Fibroblast of skin of back (primary cell): ENCODE data around the gene ZNF385B.

ENCODE experiments used
- DNase-seq: peaks from one replicate; pipeline ENCODE4 v3.0.0-alpha.2; 2013

ZNF385B gene

DNA sequence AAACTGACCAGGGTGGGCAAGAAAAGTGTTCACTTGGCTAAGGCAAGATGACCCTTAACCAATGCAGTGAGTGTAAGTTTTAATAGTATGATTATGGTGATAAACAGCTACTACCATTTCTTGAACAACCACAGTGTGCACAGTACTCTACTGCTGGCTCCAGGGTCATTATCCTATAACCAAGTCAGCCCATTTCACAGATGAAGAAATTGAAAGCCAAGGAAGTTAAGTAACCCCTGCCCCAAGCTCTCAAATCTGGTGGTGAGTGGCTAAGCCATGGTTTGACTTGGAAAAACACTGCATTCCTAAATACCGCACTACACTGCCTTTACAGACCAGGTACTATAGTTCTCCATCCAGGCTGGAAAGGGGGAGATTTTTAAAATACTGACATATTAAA, 5.7 kb downstream of the ZNF385B start:
- DNase-seq, result no peak

DNA sequence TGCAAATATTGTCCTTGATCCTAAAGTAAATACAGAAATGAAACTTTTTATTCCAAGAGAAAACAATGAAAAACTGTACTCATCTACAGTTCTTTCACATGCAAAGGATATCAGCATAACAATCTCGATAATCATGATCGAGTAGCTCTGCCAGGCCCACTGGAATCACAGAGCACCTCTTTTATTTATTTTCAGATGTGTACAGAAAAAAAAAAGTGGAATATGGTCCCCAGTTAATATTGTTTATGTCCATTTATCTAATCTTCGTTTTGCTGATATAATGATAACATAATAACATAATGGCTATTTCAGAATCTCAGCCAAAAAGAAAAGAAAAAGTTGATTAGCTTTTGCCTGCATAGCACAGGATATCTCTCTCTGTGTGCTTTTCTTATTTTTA, 6.5 kb downstream of the ZNF385B start:
- DNase-seq, result no peak

DNA sequence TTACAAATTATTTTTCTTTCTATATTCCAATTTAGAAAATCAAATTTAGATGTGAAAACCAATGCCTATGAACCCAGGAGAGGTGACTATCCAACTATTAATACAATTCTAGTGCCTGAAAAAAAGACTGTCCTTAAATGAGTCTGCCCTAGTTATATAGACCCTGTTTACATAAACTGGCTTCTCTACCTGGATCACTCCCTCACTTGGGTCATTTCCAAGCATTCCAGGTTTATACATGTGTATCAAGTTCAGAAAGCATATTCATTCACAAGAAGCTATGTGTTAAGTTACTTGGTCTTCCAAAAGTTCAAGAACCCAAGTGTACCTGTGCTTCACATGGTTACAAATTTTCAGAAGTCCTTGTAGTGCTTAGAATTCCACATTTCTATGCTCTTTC, 8.3 kb downstream of the ZNF385B start:
- DNase-seq, result no peak

DNA sequence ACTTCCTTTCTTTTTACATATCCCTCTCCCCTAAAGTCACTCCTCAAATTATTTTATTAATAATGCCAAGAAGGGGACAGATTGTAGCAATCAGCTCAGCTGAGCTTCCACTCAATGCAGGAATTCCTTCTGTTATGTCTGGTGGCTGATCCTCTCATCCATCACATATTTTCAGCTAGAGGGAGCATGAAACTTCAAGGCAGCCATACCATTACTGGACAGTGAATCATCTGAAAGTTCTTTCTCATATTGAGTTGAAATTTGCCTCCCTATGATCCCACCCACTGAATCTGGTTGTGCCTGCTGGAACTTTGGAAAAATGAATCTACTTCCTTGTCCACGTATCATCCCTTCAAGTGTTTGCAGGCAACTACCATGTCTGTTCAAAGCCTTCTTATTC, 11.2 kb downstream of the ZNF385B start:
- peak; percentile 68 for DNase-seq

DNA sequence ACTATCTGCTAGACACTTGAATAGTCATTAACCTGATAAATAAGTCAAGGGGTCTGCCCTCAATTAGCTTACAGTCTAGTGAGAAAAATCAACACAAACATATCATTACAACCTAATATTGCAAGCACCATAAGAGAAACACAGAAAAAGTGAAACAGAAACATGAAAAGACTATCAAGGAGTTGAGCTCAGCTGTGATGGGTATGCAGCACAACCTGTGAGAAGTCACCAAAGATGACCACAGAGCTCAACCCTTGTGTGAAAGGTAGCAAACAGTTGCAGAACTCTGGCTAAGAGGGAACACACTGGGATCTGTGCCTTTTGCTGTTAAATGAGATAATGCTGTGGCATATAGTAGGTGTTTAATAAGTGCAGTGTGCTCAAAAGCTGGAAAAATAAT, 11.7 kb downstream of the ZNF385B start:
- DNase-seq, result no peak

DNA sequence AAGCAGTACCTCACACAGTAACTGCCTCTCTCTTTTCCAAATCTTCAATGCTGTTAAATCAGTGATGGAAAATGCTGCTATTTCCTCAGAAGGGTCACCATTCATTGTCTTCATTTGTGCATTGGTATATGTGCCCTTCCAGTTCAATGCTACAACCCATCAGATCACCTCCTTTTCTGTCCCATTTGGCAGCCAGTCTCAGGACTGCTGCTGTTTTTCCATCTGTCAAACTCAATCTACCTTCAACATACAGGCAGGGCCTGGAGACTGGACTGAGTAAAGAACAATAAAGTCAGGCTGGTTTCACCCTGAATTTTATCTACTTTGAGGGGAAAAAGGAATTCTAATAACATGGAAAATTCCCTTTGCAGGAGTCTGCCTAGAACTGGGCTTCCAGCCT, 17.9 kb downstream of the ZNF385B start:
- DNase-seq, result no peak

DNA sequence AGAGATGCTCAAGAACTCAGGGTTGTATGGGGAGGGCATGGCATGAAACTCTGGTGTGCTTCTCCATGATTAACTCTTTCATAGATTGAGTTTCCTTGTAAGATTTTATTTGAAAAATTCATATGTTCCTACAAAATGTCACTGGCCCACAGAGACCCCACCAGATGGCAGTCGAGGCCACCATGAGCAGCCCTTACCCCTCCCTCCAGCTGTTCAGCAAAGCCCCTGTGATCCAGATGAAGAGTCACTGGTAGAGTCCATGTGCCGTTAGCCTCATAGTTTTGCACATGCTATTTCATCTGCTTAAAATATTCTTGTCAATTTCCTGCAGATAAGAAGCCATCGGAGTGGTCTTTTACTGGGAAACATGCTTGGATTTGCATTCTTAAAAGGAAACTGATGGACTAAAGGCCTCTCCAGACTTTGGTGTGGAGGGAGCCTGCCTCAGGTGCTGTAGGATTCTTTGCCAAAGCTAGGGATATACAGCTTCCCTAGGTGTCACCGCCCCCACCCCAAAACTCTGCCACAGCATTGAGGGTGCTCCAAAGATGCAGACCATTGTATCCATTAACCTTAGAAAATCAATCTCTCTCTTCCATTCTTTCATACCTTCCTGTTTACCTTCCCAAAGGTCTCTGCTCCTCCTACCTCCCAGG, 18.8 kb downstream of the ZNF385B start:
- peak; percentile 35 for DNase-seq

DNA sequence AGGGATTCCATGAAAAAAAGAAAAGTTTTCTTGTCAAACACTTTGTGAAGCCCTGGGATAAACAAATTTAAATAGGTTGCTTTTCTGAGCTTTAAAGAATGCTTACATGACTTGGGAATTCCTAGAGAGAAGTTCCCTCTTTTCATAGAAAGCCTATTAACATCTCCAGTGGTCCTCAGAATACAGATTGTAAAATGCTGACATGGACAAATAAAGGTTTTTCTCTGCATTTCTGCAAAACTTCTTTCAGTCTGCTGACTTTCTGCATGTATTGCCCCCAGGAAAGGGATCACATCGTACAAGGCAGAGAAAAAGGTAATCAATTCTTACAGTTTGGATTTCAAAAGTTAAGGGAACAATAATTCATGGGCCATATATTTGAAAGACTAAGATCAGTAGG, 20.6 kb downstream of the ZNF385B start:
- DNase-seq, result no peak

DNA sequence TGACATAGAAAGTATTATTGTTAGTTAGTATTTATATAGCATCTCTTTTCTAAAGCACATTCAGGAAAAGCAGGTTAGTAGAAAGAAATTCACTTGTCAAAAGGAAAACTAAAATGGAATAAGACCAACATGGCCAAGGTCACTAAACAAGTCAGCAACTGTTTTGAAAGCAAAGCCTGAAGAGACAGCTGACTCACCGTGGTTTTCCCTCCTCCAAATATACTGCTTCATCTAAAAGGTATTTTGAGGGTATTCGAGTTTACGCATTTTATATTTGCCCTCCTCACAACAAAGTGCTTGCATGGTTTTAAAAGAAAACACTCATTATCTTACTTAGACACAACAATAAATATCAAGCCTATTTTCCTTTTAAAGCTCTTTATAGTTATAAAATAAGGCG, 24.0 kb downstream of the ZNF385B start:
- peak; percentile 54 for DNase-seq

DNA sequence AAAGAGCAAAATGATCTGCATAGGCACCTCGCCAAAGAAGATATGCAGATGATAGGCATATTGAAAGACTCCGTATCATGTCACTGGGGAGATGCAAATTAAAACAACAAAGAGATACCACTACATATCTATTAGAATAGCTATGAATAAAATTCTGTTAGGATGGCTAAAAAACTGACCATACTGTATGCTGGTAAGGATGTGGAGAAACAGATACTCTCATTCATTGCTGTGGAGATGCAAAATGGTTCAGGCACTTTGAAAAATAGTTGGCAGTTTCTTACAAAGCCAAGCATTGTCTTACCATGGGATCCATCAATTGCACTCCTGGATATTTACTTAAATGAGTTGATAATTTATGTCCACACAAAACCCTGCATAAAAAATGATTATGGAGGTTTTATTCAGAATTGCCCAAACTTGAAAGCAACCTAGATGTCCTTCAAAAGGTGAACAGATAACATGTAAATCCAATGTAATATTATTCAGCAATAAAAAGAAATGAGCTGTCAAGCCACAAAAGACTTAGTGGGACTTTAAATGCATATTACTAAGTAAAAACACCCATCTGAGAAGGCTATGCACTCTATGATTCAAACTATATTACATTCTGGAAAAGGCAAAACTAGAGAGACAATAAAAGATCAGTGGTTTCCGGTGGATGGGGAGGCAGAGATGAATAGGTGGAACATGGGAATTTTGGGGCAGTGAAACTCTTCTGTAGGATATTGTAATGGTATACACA, 31.2 kb downstream of the ZNF385B start:
- no peak for DNase-seq

DNA sequence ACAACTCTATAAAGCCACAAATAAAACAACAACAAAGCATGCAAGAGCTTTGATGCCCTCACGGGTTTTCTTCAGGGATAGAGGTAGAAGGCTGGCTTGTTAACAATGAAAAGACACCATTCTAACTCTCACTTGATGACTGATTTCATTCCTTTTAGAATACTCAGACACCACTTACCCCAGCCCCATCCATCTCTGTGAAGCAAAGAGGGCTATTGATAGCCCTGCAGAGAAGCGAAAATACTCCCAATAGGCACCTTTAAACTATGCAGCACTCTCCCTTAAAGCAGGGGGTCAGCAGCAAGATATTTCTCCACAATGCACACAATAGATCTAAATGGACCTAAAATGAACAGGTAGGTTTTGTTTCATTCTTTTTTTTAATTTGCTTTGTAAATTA, 35.1 kb downstream of the ZNF385B start:
- no peak for DNase-seq

DNA sequence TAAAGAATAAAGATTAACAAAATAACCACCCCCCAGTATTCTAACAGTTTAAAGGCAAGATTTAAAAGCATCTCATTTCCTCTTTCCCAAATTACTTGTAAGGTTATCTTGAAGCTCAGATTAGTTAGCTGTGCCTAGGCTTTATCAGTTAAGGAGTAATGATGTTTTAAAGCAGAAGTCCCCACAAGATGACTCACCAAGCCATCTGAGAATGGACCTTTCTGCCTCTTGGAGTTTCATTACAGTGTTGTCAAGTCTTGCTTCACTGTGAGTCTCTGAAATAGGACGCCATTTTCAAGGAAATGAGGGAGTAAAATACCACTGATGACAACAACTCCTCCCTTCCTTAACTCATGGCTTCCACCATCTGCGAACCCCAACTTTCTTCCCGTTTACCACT, 35.9 kb downstream of the ZNF385B start:
- DNase-seq, result no peak

DNA sequence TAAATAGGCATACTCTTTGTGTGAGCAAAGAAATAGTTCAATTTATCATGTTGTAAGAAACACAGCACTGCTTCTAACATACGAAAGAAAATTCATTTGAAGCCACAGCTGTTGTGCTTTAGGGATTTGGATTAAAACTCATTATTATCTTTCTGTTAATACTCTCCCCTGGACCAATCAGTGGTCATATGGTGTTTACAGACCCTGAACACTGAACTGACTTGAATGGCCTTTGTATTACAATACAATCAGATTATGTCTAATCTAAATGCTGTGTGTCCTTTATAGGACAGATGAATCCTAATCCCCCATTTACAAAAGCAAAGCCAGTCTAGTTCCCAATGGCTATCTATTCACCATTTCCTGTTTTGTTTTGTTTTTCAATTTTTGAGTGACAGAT, 36.5 kb downstream of the ZNF385B start:
- no peak for DNase-seq

DNA sequence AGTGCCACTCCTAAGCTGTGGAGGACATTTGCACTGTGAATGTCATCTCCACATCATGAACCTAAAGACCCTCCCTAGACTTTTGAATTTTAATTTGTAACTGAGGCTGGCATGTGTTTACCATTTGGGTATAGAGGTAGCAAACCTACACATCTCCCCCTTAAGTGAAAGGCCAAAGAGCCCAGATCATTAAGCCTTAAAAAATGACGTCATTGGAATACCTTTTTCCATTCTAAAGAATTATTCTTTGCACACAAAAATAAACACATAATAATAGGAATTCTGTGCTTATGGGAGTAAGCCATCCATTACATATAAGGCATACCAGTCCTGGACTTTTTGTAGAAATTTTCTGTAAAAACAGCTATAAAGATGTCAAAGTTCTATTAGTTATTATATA, 38.9 kb downstream of the ZNF385B start:
- DNase-seq, result no peak

DNA sequence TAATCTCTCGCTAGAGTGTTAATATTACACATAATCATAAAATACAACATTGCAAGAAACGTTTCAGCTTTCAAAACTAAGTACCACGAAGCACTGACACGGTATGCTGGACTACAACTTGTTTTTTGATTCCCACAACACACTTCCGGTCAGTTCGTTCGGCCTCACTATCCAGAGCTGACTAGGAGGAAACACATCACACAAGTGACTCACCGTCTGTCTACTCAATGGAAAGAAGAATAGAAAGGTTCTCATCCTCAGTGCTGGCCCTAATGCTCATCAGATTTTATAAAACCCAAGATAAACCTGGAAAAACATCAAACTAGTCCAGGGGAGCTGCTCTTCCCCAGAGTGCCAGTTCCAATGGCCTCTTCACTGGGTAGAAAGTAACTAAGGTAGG, 42.9 kb downstream of the ZNF385B start:
- DNase-seq, result peak; percentile 2

DNA sequence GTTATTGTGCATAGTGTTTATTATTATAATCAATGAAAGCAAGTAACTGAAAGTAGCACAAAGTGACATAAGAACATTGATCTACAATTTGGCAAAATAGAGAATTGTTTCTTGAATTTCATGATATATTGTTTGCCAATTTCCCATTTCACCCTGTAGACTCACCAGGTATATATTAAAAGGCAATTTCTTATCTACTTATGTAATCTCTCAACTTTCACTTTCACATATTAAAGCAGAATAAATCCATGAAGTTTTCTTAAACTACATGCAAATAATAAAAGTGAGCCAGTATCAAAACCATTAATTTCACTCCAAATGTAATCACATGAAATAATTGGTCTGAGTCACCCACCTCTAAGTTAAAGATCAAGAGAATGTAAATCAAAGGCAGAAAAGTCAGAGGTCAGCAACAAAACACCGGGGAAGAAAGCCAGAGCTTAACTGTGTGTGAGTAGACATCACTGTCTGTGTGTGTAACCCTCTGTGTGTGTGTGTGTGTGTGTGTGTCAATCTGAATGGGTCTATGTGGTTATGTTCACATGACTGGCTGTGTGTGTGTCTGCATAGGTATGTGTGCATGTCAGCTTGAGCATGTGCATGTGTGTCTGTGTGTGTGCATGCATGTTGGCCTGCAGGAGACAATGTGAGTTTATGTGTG, 44.1 kb downstream of the ZNF385B start:
- DNase-seq, result no peak

DNA sequence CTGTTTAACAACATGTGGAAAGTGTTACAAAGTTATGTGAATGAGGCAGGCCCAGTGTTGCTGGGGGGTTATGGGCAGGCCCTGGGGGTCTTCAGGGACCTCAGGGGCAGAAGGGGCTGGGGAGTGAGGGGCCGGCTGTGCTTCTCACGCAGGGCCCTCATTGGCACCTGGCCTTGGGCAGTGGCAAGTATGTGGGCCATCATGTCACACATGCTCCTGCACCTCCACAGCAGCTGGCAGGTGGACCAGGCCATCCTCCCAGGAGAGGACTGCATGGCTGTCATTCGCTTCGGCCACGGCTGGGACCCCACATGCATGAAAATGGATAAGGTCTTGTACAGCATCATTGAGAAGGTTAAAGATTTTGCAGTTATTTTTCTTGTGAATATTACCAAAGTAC, 47.4 kb downstream of the ZNF385B start:
- no peak for DNase-seq

DNA sequence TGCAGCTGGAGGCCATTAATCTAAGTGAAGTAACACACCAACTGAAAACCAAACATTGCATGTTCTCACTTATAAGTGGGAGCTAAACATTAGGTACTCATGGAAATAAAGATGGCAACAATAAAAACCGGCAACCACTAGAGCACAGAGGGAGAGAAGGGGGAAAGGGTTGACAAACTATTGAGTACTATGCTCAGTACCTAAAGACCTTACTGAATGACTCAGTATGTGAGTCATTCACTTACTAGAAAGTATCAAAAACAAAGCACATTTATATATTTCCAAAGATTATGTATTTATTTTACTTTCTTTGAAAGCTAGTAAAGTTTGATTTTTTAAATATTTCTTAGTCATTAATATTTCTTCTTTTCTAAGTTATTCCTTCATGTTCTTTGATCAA, 48.9 kb downstream of the ZNF385B start:
- no peak for DNase-seq

DNA sequence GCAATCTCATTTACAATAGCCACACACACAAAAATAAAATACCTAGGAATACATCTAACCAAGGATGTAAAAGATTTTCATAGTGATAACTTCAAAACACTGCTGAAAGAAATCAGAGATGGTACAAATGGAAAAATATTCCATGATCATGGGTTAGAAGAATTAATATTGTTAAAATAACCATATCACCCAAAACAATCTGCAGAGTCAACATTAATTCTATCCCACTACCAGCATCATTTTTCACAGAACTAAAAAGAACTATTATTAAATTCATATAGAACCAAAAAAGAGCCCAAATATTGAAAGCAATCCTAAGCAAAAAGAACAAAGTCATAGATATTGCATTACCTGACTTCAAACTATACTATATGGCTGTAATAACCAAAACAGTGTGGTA, 50.4 kb downstream of the ZNF385B start:
- DNase-seq, result no peak

DNA sequence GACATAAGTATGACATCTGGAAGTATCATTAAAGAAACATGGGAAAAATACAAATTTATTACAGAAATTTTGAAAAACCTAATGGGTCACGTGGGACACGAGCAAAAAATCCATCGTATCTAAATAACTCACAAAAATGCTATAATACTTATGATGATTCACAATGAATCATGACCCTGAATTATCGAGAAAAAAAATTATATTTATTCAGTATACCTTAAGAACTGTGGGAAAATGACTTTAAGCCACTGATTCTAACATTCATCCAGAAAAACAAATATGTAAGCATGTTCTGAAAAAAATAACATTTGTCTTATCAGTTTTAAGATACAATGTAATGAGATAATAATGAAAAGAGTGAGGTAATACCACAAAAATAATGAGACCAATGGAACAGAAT, 51.8 kb downstream of the ZNF385B start:
- no peak for DNase-seq

DNA sequence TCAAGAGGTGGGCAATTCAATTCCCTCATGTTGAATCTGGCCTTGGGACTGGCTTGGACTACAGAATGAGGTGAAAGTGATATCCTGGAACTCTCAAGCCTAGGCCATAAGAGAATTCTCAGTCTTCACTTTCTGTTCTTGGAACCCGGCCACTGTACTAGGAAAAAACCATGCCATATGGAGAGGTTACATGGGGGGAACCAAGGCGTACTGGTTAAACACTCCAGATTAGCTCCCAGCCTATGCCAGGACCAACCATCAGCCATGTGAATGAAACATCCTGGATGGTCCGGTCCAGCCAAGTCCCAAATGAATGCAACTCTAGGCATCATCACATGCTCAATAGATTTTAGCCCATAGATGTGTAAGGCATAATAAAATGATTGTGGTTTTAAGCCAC, 56.4 kb downstream of the ZNF385B start:
- no peak for DNase-seq

DNA sequence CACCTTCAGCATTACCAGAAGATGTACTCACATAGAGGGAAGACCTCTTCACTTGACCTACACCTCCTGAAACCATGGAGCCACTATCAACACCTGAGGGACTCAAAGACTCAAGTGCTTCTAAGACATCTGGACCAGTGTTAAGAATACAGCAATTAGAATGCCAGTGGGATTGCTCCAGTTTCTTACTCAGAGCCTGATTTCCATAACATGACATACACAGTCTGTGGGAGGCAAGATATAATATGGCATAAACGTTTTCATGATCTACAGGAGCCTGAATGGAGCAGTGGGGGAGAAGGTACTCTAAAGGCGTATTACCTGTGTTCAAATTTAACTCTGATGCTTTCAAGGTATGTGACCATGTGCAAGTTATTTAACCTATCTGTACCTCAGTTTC, 57.2 kb downstream of the ZNF385B start:
- no peak for DNase-seq

DNA sequence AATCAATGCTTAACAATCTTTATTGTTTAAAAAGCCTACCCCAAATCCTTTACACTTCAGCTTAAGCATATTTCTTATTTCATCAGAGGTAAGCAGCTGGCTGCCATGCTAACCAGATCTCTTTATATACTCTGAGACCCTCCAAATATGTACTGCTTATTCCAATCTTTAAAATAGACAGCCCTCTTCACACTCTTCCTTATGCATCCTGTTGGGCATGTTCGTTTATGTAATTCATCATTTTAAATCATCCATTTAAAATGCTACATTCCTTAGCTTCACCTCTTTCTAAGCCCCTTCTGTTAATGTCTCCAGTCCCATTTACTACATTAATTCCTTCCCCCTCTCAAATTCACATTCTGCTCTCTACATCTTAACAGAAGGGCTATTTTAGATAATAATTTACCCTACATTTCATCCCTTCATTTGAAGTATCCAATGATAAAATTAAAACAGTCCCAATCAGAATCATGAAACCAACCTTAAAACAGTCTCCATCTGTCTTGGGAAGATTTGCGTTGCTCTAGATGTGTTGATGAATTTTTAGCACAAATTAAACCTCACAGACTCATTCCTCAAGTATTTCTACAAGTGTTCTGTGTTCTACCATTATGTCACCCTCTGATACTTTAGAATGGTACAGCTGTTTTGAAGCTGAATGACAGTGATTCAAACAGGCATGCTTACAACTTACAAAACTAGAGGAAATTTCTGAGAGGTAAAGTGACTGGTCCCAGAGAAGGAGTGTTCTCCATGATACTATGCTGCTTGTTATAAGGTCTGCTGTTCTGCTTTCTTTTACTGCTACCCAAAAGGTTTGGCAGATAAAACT, 59.1 kb downstream of the ZNF385B start:
- no peak for DNase-seq
